Activated CD8-positive, alpha-beta memory T cell treated with anti-CD3 and anti-CD28 coated beads for 24 hours (primary cell): Measurements from ENCODE around the gene CYB5A.

ENCODE experiments used
- DNase-seq: peaks from one replicate; pipeline ENCODE4 v3.0.0-alpha.2; 2020

The CYB5A gene

GRCh38 chr18:74275736-74276135, 16.0 kb downstream of the CYB5A start:
- DNase-seq, result no peak

- DNase-seq, result no peak
Measured at GRCh38 chr18:74274700-74275099, 17.1 kb downstream of the CYB5A start.

GRCh38 chr18:74273394-74273793, 18.4 kb downstream of the CYB5A start:
- no peak for DNase-seq

- DNase-seq, result no peak
Measured at GRCh38 chr18:74271635-74272034, 20.1 kb downstream of the CYB5A start.

DNA sequence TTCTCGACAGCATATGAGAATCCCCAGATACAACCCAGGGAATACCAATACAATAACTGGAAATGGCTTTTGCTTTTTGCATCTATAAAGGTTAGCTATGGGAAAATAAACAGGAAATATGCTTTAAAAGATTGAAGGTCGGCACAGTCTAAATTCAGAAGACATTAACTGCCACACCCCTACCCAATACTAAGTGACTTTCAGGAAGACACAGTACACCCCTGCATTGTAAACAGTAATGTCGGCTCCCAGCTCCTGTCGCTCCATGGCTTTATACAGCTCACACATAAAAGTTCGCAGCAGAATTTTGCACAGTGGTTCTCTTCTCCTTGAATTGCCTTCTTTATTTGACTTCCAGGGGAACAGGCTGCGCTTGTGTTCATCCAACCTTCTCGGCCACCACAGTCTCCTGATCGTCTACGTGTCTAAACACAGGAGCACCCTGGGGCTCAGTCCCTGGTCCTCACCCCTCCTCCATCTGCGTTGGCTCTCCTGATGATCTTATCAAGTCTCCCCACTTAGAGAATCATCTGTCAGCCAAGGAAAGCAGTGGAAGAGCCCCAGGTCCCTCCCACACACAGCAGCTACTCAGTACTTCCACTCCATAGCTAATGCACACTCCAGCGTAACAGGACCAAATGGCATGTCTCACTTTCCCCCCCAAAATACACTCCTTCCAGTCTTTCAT, 22.7 kb downstream of the CYB5A start:
- no peak for DNase-seq

- DNase-seq, result no peak
Measured at GRCh38 chr18:74268175-74268574, 23.6 kb downstream of the CYB5A start.

GRCh38 chr18:74266161-74266560, 25.6 kb downstream of the CYB5A start:
- DNase-seq, result no peak

GRCh38 chr18:74265546-74266098, 26.1 kb downstream of the CYB5A start:
- DNase-seq, result no peak

DNA sequence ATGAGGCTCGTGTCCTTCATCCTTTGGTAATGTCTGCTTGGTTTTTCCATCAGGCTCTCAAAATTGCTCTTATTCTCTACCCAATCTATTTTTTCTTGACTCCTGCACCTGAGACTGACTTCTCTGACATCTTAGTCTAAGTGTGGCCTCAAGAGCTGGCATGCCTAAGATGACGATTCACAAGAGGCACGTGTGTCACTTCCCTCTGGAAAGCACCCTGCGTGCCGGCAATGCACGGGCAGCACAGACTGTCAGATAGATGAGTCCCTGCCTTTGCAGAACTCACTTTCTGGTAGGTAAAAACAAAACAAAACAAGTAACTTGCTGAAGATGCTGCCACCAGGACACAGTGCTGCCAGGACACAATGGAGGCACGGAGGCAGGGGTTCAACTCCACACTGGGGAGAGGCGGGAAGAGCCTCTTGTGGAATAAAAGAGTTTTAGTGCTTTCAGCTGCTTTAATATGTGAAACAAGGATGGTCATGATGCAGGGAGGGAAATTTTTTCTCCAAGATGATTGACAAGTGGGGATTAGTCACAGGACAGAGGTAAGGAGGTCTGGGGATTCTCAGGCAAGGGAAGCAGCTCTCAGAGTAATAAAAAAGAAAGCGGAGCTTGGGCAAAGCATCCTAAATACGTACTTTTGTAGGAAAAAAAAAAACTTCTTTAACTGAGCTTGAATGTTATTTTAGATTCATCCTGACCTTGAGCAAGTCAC, 27.3 kb downstream of the CYB5A start:
- no peak for DNase-seq

GRCh38 chr18:74261053-74261713, 30.6 kb downstream of the CYB5A start:
- no peak for DNase-seq

GRCh38 chr18:74259347-74259746, 32.4 kb downstream of the CYB5A start:
- no peak for DNase-seq

- no peak for DNase-seq
Measured at GRCh38 chr18:74257083-74257482, 34.7 kb downstream of the CYB5A start.

GRCh38 chr18:74256190-74256589, 35.6 kb downstream of the CYB5A start:
- DNase-seq, result no peak

GRCh38 chr18:74255131-74255616, 36.6 kb downstream of the CYB5A start:
- DNase-seq, result no peak

DNA sequence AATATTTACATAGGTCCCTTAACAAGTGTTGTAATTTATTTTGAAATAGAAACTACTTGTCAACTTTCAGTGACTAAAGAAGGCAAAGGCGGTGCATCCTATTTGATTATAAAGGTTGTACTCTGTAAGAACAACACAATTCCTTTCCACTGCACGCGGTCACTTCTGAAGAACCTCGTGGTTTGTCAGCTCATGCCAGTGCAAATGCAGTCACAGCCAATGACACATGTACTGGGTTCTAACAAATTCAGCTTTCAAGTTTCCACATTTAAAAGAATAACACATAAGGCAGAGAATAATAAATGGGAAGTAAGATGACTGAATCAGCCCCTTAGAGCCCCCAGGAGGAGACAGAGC, 39.7 kb downstream of the CYB5A start:
- DNase-seq, result no peak

DNA sequence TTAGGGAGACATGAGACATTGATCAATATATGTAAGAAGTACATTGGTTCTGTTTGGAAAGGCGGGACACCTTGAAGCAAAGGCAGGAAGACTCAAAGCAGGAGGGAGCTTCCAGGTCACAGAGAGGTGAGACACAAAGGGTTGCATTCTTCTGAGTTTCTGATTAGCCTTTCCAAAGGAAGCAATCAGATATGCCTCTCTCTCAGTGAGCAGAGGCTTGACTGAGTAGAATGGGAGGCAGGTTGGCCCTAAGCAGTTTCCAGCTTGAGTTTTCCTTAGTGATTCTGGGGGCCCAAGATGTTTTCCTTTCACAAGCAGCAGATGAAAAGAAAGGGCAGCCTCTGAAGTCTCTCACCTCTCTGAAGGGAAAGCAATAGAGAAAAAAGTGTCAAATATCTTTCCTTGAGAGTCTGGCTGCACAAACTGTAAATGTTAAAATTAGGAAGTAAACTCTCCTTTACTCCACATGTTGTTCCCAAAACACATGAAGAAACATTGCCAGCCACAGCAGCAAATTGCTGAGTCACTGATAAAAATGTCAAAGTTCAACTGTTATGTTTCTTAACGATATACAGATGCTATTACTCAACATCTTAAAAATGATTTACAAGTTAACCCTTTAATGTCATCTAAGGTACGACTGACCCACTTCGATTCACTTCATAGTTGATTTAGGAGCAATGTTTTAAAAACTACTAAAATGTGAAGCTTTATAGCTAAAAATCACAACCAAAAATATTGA, 40.3 kb downstream of the CYB5A start:
- DNase-seq, result no peak

DNA sequence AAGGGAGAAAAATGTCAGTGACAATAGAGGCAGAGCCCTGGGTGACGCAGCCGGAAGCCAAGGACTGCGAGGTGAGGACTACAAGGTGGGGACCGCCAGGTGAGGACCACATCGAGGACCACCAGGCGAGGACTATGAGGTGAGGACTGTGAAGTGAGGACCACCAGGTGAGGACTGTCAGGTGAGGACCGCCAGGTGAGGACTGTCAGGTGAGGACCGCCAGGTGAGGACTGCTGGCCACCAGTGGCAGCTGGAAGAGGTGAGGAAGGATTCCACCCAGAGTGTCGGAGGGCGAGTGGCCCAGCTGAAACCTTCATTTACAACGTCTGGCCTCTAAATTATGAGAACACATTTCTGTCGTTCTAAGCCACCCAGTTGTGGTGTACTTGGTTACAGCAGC, 41.6 kb downstream of the CYB5A start:
- no peak for DNase-seq

DNA sequence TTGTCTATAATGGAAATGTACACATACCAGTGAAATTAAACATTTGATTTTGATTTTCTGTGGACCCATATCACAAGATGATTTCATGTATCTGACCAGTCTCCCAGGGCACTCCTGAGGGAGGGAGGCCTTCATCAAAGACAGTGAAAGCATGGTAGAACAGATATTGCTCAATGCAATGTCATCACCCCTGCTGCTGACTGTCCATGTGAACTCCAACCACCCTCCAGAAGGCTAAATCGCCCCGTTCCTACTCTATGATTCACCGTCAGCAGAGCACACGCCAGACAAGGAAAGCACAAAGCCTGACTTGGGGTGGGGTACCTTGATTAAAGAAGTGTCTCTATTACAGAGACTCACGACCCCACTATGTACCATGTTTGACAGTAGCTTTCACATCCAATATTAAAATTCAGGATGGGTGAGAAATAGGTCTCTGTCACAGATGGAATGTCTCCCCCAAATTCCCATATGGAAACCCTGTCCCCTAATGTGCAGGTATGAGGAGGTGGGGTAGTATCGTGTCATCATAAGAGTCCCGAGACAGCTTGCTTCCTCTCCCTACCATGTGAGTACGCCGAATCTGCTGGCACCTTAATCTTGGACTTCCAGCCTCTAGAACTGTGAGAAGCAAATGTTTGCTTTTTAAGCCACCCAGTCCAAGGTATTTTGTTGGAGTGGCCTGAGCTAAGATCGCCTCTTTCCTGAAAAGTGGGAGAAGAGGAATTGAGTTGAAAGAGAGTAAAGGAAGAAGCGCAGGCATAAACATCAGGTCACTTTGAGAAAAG, 42.4 kb downstream of the CYB5A start:
- DNase-seq, result no peak

- no peak for DNase-seq
Measured at GRCh38 chr18:74248595-74248994, 43.2 kb downstream of the CYB5A start.

- DNase-seq, result no peak
Measured at GRCh38 chr18:74248189-74248588, 43.6 kb downstream of the CYB5A start.

DNA sequence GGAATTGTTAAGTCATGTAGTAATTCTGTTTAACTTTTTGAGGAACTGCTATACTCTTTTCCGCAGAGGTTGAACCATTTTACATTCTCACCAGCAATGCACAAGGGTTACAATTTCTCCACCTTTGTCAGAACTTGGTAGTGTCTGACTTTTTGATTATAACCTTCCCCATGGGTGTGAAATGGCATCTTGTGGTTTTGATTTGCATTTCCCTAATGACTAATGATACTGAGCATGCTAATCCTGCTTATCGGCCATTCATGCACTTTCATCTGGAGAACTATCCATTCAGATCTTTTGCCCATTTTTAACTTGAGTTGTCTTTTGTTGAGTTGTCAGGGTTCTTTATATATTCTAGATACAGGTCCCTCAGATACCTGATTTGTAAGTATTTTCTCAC, 47.2 kb downstream of the CYB5A start:
- DNase-seq, result no peak

DNA sequence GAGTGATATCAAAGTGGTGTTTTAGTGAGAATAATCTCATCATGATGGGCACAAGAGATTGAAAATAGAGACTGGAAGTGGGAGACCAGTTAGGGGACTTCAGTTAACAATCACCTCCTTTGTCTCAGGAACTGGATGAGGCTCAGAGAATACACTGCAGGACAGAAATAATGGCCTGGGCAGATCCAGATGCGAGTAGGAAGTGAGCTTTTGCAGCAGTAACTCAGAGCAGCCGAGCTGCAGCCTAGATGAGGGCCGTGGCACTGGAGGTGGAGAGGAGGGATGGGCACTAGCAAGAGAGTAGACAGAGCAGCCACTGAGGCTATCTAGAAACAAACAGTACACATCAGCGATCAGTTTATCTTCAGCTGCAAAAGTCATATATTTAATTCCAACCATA, 48.6 kb downstream of the CYB5A start:
- no peak for DNase-seq
